Measurements from ENCODE around the gene RSPH9.
"Not testable (repeated sequence)": the region's sequence is repeated elsewhere in the genome, so short reads cannot be mapped to it uniquely, and the experiment has no call there.

Gene RSPH9

GRCh38 chr6:43629505-43630300 lies 15.1 kb upstream of the RSPH9 start:
- peak; percentile 100 for DNase-seq

DNA sequence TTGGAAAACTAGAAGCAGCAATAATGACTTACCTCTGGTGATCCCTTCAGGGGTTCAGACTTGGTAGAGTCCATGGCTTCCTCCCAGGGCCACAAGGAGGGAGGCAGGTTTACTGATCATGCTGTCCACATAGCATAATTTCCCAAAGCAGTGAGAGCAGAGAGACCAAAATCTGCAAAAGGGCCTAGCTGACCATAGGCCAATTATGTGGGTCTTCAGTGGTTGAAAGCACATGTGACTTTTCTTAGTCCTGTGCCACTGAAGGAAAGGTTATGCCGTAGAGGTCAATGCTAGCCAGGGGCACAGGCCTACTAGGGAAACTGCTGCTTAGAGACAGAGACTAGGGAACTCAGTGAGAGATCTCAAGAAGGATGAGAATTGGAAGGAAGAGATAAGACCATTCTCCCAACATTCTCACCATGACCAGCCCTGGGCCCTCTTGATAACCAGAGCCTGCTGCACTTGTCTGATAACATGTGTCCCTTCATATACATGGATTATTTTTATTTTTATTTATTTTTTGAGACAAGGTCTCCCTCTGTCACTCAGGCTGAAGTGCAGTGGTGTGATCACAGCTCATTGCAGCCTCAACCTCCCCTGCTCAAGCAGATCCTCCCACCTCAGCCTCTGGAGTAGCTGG lies 13.7 kb upstream of the RSPH9 start:
- peak; percentile 97 for DNase-seq

DNA sequence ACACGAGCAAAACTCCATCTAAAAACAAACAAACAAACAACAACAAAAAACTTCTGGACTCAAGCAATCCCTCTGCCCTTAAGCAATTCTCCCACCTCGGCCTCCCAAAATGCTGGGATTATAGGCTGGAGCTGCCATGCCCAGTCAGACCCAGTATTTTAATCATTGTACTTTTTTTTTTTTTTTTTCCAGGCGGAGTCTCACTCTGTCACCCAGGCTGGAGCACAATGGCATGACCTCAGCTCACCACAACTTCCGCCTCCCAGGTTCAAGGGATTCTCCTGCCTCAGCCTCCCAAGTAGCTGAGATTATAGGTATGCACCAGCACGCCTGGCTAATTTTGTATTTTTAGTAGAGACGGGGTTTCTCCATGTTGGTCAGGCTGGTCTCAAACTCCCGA lies 11.8 kb upstream of the RSPH9 start:
- not testable (repeated sequence) for DNase-seq

- no peak for DNase-seq
These were observed 10.0 kb upstream of the RSPH9 start for GRCh38 chr6:43634702-43635303.

DNA sequence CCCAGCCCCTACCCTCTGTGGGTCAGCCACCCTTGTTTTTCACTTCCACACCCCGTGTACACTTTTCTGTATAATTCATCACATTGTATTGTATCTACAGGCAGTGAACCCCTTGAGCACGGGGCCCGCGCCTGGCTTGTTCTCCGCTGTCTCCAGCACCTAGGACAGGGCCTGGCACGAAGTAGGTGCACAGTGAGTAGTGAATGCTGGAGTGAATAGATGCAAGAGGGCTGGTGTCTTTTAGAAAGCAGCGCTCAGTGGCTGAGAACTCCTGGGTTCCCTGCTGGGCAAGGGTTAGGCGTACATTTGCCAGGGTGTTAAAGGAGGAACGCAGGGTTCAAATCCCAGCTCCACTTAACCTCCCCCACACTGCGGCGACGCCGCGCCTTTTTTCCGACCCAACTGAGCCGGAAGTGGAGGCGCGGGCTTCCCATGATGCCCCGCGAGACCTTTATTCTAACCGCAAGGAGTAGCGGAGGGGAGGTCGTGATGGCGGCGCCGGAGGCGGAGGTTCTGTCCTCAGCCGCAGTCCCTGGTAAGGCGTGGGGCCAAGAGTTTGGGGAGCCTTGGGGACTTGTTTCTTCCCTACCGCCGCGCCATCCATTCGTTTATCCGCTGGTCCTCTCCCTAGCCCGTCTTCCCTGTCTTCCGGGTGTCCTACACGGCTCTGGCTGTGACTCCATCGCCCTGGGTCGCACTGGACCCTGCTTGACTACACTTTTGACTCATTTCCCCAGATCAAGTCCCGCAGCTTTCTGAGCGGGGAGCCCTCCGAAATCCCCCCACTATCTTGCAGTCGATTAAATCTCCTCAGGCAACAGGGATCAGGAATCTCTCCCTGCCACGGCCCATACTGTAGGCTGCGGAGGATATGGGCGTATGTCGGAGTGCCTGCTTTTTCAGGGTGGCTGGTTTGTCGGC lies 9.2 kb upstream of the RSPH9 start, which contains the start of gene MAD2L1BP:
Gene MAD2L1BP, plus strand, starts transcription at position 454 of the 921 bp plus-strand sequence. Its CDS starts 36 bp downstream, at position 490.
- DNase-seq = peak; percentile 94

- DNase-seq = peak; percentile 35
These were observed 8.6 kb upstream of the RSPH9 start for GRCh38 chr6:43636308-43636659.

- DNase-seq = peak; percentile 65
These were observed 4.6 kb upstream of the RSPH9 start for GRCh38 chr6:43639984-43640800.

- no peak for DNase-seq
These were observed 753 bp downstream of the RSPH9 start for GRCh38 chr6:43645613-43645964.

GRCh38 chr6:43647613-43648012 lies 2.8 kb downstream of the RSPH9 start:
- no peak for DNase-seq

GRCh38 chr6:43648248-43648647 lies 3.4 kb downstream of the RSPH9 start:
- no peak for DNase-seq

- DNase-seq = not testable (repeated sequence)
These were observed 8.0 kb downstream of the RSPH9 start for GRCh38 chr6:43652822-43653221.

DNA sequence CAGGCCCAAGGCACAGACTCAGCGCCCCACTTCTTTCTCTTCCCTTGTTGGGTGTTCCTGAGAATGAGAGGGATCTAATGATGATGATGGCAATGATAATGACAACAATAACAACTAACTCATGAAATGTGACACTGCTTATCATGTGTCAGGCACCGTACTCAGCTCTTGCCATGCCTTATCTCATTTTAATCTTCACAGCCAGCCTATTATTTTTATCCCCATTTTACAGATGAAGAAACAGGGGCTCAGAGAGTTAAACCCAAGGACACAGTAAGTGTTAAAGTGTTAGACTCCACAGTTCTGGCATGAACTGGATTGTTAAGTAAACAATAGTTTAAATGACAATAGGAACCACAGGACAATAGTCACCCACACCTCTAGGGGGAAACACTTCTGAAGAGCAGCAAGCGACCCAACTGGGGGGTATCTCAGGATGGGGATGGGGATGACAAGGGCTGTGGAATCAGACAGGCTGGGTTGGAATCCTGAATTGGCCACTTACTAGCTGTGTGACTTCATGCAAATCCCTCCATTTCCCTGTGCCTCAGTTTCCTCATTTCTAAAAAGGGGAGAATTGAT lies 12.5 kb downstream of the RSPH9 start:
- DNase-seq = no peak

- no peak for DNase-seq
These were observed 13.3 kb downstream of the RSPH9 start for GRCh38 chr6:43658161-43658560.

GRCh38 chr6:43662948-43663347 lies 18.1 kb downstream of the RSPH9 start:
- DNase-seq = not testable (repeated sequence)

DNA sequence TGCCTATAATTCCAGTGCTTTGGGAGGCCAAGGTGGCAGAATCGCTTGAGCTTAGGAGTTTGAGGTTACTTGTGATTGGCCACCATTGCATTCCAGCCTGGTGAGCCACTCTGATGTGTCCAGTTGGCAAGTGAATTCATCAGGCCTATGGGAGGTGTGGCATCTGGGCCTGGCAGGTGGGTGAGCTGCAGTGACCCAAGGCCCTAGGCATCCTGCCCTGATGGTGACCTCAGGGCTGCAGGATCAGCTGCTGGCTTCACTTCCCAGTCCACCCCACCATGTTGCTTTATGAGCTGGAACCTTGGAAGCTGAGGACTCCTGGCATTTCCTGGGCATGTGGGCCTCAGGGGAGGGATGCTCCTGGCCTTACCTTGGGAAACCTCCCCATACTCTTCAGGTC lies 20.5 kb downstream of the RSPH9 start:
- DNase-seq = no peak

- no peak for DNase-seq
These were observed 21.5 kb downstream of the RSPH9 start for GRCh38 chr6:43666196-43666920.

DNA sequence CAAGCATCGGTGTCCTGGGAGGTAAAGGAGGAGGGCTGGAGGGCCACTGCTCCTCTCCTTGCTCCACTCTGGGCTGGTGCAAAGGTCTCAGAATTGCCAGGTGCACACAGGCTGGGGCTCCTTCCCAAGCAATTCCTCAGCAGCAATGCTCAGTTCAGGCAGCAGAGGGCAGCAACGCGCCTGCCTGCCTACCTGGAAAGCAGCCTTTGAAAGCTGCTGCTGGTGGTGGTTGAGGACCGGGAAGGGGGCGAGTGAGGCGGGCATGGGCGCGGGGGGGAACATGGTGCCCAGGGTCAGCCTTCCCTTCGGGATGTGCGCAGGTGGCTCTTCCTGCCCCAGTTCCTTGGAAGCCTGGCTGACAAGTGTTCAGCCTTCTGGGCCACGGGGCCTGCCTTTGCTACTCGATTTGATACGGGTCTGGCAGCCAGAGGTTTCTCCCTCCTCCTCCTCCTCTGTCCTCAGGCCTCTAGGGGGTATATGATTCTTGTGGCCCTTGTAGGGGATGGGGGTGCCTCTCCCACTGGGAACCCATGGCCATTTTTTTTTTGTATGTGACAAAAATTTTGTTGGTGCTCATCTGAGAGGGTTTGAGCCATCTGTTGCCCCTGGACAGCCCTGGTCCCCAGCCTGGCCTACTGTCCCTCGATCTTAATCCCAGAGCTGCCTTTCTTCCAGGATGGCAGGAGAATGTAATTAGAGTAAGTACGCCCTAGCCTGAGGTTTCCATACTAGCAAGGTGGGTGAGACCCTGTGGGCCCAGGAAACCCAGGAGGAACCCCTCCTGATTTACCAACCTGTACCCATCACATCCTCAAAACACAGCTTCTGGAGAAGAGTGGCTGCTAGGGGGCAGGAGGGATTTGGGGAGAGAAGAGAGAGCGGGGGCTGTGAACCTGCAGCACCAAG lies 22.7 kb downstream of the RSPH9 start:
- peak; percentile 82 for DNase-seq

- DNase-seq = peak; percentile 92
These were observed 23.6 kb downstream of the RSPH9 start for GRCh38 chr6:43668151-43669028.

Measured in hematopoietic multipotent progenitor cell treated with erythropoietin and hydrocortisone succinate and interleukin-3 and kit ligand, for 6 days (in vitro differentiated cells).